ENCODE data around the gene OR51B5. TPM values are rescaled to one million over a fixed set of nuclear protein-coding genes. Genes with fewer than 3 reads are reported as not detected.
"Not testable (repeated sequence)": the region's sequence is repeated elsewhere in the genome, so short reads cannot be mapped to it uniquely, and the experiment has no call there.

OR51B5 gene
- total and polyA plus RNA-seq, 4 donors = 0.17 to 0.23 TPM; not detected in 2

DNA sequence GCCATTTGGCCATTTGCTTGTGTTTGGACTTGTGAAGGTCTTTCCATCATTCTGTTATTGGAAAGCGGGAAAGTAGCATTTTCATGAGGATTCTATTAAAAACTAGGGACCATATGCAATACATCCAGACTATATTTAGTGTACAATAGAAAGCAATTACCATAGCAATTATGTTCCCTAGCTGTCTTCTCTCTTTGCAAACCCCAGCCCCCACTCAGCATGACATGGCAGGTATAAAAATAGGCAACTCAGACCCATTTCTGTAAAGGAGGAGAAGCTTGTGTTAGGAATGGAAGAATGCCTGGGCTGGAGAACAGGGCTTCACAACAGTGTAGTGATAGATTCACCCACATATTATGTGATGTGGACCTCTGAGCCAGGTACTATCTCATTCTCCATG is 20.4 kb upstream of the OR51B5 start:
- WGBS = 82% methylated on average over 1 of the region's 1 CpG
- Histone ChIP-seq H3K27me3 (ENCODE audit: control insufficient read depth in 4 of 4, insufficient read depth in 4 of 4, low read length in 3 of 4) (no peaks in the 10 kb centered on the region), H3K9ac (ENCODE audit: low read depth in 1 of 2, low read length in 2 of 2) (no peak overlapping the region), H3K36me3 (ENCODE audit: control insufficient read depth in 4 of 4, insufficient read depth in 3 of 4, low read depth in 1 of 4, low read length in 3 of 4) (no peaks in the 10 kb centered on the region), H3K4me1 (ENCODE audit: control insufficient read depth in 4 of 4, insufficient read depth in 4 of 4, low read length in 3 of 4) (no peaks in the 10 kb centered on the region), H3K9me3 (ENCODE audit: control insufficient read depth in 4 of 4, low read length in 3 of 4) (no peaks in the 10 kb centered on the region), H3K27ac (ENCODE audit: low read depth in 1 of 2, low read length in 2 of 2) (no peak overlapping the region), H3K4me3 (ENCODE audit: low read depth in 1 of 3, low read length in 3 of 3) (no peak overlapping the region)
- no peak for TF ChIP-seq RXRA (IDR thresholded peaks at IDR 0.05)
- TF ChIP-seq, protein P1, sequence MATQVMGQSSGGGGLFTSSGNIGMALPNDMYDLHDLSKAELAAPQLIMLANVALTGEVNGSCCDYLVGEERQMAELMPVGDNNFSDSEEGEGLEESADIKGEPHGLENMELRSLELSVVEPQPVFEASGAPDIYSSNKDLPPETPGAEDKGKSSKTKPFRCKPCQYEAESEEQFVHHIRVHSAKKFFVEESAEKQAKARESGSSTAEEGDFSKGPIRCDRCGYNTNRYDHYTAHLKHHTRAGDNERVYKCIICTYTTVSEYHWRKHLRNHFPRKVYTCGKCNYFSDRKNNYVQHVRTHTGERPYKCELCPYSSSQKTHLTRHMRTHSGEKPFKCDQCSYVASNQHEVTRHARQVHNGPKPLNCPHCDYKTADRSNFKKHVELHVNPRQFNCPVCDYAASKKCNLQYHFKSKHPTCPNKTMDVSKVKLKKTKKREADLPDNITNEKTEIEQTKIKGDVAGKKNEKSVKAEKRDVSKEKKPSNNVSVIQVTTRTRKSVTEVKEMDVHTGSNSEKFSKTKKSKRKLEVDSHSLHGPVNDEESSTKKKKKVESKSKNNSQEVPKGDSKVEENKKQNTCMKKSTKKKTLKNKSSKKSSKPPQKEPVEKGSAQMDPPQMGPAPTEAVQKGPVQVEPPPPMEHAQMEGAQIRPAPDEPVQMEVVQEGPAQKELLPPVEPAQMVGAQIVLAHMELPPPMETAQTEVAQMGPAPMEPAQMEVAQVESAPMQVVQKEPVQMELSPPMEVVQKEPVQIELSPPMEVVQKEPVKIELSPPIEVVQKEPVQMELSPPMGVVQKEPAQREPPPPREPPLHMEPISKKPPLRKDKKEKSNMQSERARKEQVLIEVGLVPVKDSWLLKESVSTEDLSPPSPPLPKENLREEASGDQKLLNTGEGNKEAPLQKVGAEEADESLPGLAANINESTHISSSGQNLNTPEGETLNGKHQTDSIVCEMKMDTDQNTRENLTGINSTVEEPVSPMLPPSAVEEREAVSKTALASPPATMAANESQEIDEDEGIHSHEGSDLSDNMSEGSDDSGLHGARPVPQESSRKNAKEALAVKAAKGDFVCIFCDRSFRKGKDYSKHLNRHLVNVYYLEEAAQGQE (IDR thresholded peaks at IDR 0.05) = no peak
- TF ChIP-seq FOXA2 (IDR thresholded peaks at IDR 0.05) = no peak
- TF ChIP-seq, protein P2, sequence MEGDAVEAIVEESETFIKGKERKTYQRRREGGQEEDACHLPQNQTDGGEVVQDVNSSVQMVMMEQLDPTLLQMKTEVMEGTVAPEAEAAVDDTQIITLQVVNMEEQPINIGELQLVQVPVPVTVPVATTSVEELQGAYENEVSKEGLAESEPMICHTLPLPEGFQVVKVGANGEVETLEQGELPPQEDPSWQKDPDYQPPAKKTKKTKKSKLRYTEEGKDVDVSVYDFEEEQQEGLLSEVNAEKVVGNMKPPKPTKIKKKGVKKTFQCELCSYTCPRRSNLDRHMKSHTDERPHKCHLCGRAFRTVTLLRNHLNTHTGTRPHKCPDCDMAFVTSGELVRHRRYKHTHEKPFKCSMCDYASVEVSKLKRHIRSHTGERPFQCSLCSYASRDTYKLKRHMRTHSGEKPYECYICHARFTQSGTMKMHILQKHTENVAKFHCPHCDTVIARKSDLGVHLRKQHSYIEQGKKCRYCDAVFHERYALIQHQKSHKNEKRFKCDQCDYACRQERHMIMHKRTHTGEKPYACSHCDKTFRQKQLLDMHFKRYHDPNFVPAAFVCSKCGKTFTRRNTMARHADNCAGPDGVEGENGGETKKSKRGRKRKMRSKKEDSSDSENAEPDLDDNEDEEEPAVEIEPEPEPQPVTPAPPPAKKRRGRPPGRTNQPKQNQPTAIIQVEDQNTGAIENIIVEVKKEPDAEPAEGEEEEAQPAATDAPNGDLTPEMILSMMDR (IDR thresholded peaks at IDR 0.05; ENCODE audit: low read depth, low read length, missing input control) = no peak
- TF ChIP-seq, protein P3, sequence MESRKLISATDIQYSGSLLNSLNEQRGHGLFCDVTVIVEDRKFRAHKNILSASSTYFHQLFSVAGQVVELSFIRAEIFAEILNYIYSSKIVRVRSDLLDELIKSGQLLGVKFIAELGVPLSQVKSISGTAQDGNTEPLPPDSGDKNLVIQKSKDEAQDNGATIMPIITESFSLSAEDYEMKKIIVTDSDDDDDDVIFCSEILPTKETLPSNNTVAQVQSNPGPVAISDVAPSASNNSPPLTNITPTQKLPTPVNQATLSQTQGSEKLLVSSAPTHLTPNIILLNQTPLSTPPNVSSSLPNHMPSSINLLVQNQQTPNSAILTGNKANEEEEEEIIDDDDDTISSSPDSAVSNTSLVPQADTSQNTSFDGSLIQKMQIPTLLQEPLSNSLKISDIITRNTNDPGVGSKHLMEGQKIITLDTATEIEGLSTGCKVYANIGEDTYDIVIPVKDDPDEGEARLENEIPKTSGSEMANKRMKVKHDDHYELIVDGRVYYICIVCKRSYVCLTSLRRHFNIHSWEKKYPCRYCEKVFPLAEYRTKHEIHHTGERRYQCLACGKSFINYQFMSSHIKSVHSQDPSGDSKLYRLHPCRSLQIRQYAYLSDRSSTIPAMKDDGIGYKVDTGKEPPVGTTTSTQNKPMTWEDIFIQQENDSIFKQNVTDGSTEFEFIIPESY (IDR thresholded peaks at IDR 0.05) = no peak
- TF ChIP-seq FOXA1 (IDR thresholded peaks at IDR 0.05) = no peak
- no peak for TF ChIP-seq GABPA (IDR thresholded peaks at IDR 0.05 in 1 of 2, conservative IDR thresholded peaks at IDR 0.05 in 1 of 2)
- no peak for TF ChIP-seq JUND (IDR thresholded peaks at IDR 0.05)
- TF ChIP-seq, protein P4, sequence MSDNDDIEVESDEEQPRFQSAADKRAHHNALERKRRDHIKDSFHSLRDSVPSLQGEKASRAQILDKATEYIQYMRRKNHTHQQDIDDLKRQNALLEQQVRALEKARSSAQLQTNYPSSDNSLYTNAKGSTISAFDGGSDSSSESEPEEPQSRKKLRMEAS (IDR thresholded peaks at IDR 0.05) = no peak
- no peak for TF ChIP-seq YY1 (IDR thresholded peaks at IDR 0.05)
- TF ChIP-seq SP1 (IDR thresholded peaks at IDR 0.05) = no peak
- TF ChIP-seq NR2F2 (IDR thresholded peaks at IDR 0.05) = no peak
- TF ChIP-seq, protein P5, sequence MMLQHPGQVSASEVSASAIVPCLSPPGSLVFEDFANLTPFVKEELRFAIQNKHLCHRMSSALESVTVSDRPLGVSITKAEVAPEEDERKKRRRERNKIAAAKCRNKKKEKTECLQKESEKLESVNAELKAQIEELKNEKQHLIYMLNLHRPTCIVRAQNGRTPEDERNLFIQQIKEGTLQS (IDR thresholded peaks at IDR 0.05) = no peak
- TF ChIP-seq RAD21 (IDR thresholded peaks at IDR 0.05) = no peak
- DNase-seq (ENCODE audit: low spot score) = no peak

DNA sequence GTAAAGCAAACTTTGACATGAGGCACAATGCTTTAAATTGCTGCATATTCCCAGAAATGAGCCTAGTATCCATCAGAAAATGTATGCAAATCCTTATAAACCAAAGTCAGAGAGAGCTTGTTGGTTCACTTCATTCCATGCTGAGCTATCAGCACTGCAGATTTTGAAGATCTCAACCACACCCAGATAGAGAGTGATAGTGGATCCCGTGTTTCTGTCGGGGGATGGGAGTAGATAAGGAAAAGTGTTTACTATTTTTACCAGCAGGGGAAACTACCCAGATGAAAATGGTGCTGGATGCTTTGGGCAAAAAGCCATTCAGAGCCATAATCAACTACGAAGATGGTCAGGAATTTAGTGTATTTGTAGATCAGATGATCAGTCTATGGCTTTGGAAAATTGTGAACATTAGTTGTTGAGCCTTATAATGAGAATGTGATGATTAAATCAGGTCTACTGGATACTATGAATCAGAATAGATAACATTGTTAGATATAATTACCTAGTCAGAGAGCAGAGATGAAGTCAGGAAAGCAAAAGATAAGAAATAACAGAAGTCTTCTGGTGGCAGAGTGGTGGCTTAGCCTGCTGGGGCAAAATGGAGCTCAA is 18.8 kb upstream of the OR51B5 start:
- DNase-seq (ENCODE audit: low spot score) = no peak
- no peaks in the 10 kb centered on the region for H3K36me3 ChIP-seq (ENCODE audit: control insufficient read depth in 4 of 4, insufficient read depth in 3 of 4, low read depth in 1 of 4, low read length in 3 of 4)
- H3K4me1 ChIP-seq (ENCODE audit: control insufficient read depth in 4 of 4, insufficient read depth in 4 of 4, low read length in 3 of 4) = no peaks in the 10 kb centered on the region
- H3K27me3 ChIP-seq (ENCODE audit: control insufficient read depth in 4 of 4, insufficient read depth in 4 of 4, low read length in 3 of 4) = no peaks in the 10 kb centered on the region
- no peak overlapping the region for H3K27ac ChIP-seq (ENCODE audit: low read depth in 1 of 2, low read length in 2 of 2)
- H3K4me3 ChIP-seq (ENCODE audit: low read depth in 1 of 3, low read length in 3 of 3) = no peak overlapping the region
- no peak for TF ChIP-seq RXRA (IDR thresholded peaks at IDR 0.05)
- TF ChIP-seq, protein P2 (IDR thresholded peaks at IDR 0.05; ENCODE audit: low read depth, low read length, missing input control) = no peak
- TF ChIP-seq TAF1 (conservative IDR thresholded peaks at IDR 0.05) = no peak
- TF ChIP-seq EGR1 (IDR thresholded peaks at IDR 0.05; ENCODE audit: low read depth in 2 of 2) = no peak
- TF ChIP-seq FOXA1 (IDR thresholded peaks at IDR 0.05) = no peak
- TF ChIP-seq JUND (IDR thresholded peaks at IDR 0.05) = no peak
- H3K9me3 ChIP-seq (ENCODE audit: control insufficient read depth in 4 of 4, low read length in 3 of 4) = no peaks in the 10 kb centered on the region
- WGBS = 56% methylated on average over 3 of the region's 3 CpGs
- no peak overlapping the region for H3K9ac ChIP-seq (ENCODE audit: low read depth in 1 of 2, low read length in 2 of 2)

DNA sequence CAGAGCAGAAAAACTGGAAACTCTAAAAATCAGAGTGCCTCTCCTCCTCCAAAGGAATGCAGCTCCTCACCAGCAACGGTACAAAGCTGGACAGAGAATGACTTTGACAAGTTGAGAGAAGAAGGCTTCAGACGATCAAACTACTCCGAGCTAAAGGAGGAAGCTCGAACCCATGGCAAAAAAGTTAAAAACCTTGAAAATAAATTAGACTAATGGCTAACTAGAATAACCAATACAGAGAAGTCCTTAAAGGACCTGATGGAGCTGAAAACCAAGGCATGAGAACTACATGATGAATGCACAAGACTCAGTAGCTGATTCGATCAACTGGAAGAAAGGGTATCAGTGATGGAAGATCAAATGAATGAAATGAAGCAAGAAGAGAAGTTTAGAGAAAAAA is 12.7 kb upstream of the OR51B5 start:
- not testable (repeated sequence) for H3K36me3 ChIP-seq (ENCODE audit: control insufficient read depth in 4 of 4, insufficient read depth in 3 of 4, low read depth in 1 of 4, low read length in 3 of 4); H3K27ac ChIP-seq (ENCODE audit: low read depth in 1 of 2, low read length in 2 of 2); H3K4me1 ChIP-seq (ENCODE audit: control insufficient read depth in 4 of 4, insufficient read depth in 4 of 4, low read length in 3 of 4); H3K4me3 ChIP-seq (ENCODE audit: low read depth in 1 of 3, low read length in 3 of 3); H3K9me3 ChIP-seq (ENCODE audit: control insufficient read depth in 4 of 4, low read length in 3 of 4); DNase-seq (ENCODE audit: low spot score); H3K9ac ChIP-seq (ENCODE audit: low read depth in 1 of 2, low read length in 2 of 2); H3K27me3 ChIP-seq (ENCODE audit: control insufficient read depth in 4 of 4, insufficient read depth in 4 of 4, low read length in 3 of 4)
- WGBS = 78% methylated on average over 5 of the region's 5 CpGs
